GM18526 (cell line): ENCODE data around the gene SPRED2.

Experiments
- POLR2A ChIP-seq: IDR thresholded peaks from 3 replicates; pipeline ENCODE4 v1.6.1; 2011; ENCODE audit not compliant: insufficient read length; ENCODE audit errors: extremely low read depth

The SPRED2 gene

GRCh38 chr2:65355186-65355831, 77.1 kb downstream of the SPRED2 start:
- no peak for TF ChIP-seq POLR2A

GRCh38 chr2:65354773-65355172, 77.6 kb downstream of the SPRED2 start:
- no peak for TF ChIP-seq POLR2A

- TF ChIP-seq POLR2A = no peak
Measured at GRCh38 chr2:65353927-65354326, 78.5 kb downstream of the SPRED2 start.

- TF ChIP-seq POLR2A = no peak
Measured at GRCh38 chr2:65353046-65353445, 79.4 kb downstream of the SPRED2 start.

- no peak for TF ChIP-seq POLR2A
Measured at GRCh38 chr2:65351948-65352595, 80.3 kb downstream of the SPRED2 start.

GRCh38 chr2:65351234-65351947, 81.0 kb downstream of the SPRED2 start:
- no peak for TF ChIP-seq POLR2A

GRCh38 chr2:65350651-65351056, 81.7 kb downstream of the SPRED2 start:
- no peak for TF ChIP-seq POLR2A

GRCh38 chr2:65349863-65350262, 82.5 kb downstream of the SPRED2 start:
- no peak for TF ChIP-seq POLR2A

- no peak for TF ChIP-seq POLR2A
Measured at GRCh38 chr2:65347913-65348312, 84.5 kb downstream of the SPRED2 start.

GRCh38 chr2:65345631-65346030, 86.8 kb downstream of the SPRED2 start:
- no peak for TF ChIP-seq POLR2A

GRCh38 chr2:65344689-65345088, 87.7 kb downstream of the SPRED2 start:
- TF ChIP-seq POLR2A = no peak

- no peak for TF ChIP-seq POLR2A
Measured at GRCh38 chr2:65344182-65344581, 88.2 kb downstream of the SPRED2 start.

- TF ChIP-seq POLR2A = no peak
Measured at GRCh38 chr2:65343386-65343785, 89.0 kb downstream of the SPRED2 start.

- no peak for TF ChIP-seq POLR2A
Measured at GRCh38 chr2:65340898-65341681, 91.3 kb downstream of the SPRED2 start.

GRCh38 chr2:65339648-65340047, 92.8 kb downstream of the SPRED2 start:
- no peak for TF ChIP-seq POLR2A
